Activated CD4-positive, alpha-beta T cell treated with anti-CD3 and anti-CD28 coated beads, Interleukin-2, amount 50 U/mL, for 16 hours (primary cell): ENCODE data around the gene SLC26A8.
"Not testable (repeated sequence)": the region's sequence is repeated elsewhere in the genome, so short reads cannot be mapped to it uniquely, and the experiment has no call there.

Experiments
- DNase-seq: peaks from one replicate; pipeline ENCODE4 v3.0.0-alpha.2; 2020

The SLC26A8 gene

DNA sequence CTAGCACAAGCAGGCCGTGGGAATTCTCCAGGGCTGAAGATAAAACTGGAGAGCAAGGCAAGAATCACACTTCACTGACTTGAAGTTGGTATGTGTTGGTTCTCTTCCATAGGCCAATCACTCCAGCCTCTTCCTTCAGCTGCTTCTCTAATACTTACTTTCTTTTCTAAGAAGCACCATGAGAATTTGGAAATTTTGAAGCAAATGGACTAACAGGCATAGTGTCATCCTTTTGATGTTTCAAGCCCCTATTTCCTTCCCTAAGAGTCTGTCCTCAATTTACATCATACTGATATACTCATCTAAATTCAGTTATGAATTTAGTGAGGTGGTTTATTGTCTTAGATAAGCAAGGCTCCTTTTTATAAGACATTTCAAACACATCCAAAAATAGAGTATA, 24.0 kb downstream of the SLC26A8 start:
- DNase-seq, result no peak

- DNase-seq, result no peak
These were observed 31.3 kb downstream of the SLC26A8 start for GRCh38 chr6:35993150-35993549.

- not testable (repeated sequence) for DNase-seq
These were observed 36.4 kb downstream of the SLC26A8 start for GRCh38 chr6:35988047-35988446.

DNA sequence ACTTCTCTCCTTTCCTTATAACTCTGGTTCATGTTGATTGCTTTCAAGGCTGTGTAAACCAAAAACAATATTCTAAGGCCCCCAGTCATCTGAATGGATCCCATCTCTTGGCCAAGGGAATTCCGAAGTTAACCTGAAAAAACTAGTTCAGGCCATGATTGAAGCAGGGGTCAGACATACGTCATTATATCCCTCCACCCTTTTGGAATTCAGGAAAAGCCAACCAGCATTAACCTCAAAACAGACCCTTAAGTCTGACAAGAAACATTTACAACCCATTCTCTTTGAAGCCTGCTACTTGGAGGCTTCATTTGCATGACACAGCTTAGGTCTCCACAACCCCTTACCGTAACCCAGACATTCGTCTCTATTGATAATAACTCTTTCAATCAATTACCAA, 39.7 kb downstream of the SLC26A8 start:
- DNase-seq, result no peak

GRCh38 chr6:35980991-35981645, 43.3 kb downstream of the SLC26A8 start:
- DNase-seq, result no peak

- not testable (repeated sequence) for DNase-seq
These were observed 44.3 kb downstream of the SLC26A8 start for GRCh38 chr6:35980126-35980525.

GRCh38 chr6:35977308-35977707, 47.1 kb downstream of the SLC26A8 start:
- DNase-seq, result no peak

DNA sequence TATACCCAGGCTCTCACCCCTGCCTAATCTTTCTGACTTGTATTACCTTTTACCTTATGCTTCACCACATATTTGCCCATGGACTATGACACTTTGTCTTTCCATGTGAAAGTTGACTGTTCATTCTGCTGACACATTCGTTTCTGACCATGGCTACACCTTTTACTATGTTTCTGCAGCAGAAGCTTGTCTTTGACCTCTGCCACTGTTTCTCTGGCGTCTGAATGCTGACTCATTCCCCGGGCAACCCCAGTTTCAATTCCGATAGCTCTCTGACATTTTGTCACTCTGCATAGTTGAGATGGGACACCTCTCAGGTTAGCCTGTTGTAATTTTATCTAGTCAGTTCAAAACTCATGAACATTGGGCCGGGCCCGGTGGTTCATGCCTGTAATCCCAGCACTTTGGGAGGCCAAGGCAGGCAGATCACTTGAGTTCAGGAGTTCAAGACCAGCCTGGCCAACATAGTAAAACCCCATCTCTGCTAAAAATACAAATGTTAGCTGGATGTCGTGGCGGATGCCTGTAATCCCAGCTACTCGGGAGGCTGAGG, 50.7 kb downstream of the SLC26A8 start:
- peak; percentile 87 for DNase-seq

GRCh38 chr6:35972471-35973367, 51.7 kb downstream of the SLC26A8 start:
- no peak for DNase-seq

DNA sequence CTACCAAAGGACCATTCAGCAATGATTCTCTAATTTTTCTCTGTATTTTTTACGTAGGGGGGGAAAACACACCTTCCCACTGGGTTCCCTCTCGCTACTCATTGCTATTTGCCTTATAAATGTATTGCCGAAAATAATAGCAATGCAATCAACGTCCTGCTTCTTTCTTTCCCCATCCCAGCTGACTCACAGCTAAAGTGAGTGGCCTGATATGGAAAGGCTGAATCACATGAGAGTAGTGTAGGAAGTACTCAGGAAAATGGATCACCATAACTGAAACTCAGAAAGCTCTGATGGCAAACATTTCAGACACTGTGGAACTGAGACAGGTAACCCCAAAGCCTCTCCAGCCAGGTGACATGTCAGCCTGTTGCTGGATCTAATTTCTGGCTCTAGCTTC, 54.3 kb downstream of the SLC26A8 start:
- DNase-seq, result no peak

DNA sequence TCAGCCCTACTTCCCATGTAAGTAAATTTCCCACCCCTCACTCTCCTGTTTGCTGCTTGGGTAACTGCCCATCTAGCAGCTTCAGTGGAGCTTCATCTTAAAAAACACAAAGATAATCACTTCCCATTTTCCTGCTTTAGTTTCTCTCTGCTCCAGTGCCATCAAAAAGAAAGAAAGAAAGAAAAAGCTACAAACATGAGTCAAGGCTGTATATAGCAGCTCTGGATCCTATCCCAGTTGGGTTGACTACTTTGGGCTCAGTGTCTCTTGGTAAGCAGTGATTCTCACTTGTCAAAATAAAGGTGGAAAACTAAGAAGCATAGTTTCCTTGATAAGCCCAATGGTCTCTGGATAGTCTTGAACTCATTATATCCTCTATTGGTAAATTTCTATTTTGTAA, 54.8 kb downstream of the SLC26A8 start:
- DNase-seq, result no peak

DNA sequence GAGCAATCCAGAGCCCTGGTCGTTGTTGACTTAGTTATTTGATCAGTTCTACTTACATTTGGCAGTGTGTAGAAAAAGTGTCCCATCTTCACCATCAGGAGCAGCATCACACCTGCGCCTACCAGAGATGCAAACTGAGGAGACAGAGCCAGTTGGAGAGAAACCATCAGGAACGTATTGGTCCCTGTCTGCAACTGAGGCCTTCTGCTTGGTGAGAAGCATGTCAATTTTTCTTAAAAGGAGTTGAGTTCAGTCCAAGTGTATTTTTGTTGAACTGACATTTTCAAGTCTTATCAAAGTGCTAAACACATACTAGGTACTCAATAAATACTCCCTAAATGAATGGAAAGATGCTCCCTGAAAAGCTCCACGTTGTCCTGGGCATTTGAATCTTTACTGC, 55.6 kb downstream of the SLC26A8 start:
- no peak for DNase-seq

DNA sequence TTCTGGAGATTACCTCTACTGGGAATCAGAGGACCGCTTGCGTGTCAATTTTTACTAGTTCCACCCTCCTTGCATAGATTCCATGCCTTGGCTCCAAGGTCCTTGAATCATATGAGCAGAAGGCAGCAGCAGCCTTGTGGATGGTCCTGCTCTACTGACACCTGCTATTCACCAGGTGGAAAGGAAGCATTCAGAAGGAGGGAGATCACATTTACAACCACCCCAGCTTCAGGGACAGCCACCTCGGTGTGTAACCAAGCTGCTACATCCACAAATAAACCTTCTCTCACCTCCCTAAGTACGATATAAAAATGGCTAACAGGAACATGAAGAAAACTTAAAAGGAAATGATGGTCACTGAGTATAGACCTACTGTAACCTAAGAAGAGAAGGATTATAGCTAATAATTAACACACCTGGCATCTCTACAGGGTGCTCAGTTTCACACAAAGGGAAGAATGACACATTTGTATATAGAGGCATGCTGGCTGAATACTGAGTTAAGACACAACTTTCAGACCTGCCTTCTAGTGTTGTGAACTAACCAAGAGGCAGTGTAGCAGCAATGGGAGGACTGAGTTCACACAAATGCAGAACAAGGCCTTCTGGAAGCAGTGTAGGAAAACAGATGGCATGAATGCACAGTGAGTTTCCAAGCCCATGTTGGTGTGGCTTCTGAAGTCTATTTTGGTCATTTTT, 57.2 kb downstream of the SLC26A8 start:
- no peak for DNase-seq

DNA sequence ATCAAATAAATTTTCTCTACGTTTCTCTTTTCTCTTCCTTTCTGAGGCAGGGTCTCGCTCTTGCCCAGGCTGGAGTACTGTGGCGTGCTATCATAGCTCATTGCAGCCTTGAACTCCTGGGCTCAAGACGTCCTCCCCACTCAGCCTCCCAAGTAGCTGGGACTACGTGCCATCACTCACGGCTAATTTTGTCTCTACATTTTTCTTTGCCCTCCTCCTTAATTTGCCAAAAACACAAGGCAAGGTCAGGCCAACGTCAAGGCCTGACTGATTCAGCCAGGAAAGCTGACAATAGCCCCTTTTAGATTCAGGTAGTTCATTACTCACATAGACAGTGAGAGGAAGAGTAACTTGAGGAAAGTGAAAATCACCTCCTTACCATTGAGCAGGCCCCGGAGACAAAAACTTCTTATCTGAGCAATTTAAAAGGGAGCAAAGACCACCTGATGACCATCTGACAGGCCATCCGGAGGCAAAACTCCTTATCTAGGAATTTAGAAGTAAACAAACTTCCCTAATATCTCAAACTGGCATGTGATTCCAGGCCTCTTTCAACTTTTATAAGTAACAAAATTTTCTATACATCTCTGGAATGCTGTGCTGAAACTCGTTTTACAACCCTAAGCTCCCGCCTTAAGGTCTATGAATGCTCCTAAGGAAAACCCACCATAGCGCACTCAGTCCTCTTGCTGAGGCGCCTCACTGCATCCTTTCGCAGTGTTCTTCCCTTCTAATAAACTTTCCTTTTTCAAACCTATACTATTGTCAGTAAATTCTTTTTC, 61.5 kb downstream of the SLC26A8 start:
- no peak for DNase-seq

DNA sequence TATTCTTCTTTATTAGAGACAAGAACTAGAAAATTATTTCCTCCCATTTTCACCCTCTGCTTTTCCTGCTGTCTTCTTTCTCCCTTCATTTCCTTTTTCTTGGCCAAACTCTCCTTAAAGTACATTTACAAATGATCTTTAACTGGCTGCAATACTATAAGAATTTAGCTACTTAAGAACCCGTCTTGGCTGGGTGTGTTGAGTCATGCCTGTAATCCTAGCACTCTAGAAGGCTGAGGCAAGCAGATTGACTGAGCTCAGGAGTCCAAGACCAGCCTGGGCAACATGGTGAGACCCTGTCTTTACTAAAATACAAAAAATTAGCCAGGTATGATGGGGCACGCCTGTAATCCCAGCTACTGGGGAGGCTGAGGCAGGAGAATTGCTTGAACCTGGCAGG, 64.3 kb downstream of the SLC26A8 start:
- DNase-seq, result no peak

GRCh38 chr6:35955970-35956369, 68.5 kb downstream of the SLC26A8 start:
- no peak for DNase-seq

- no peak for DNase-seq
These were observed 68.9 kb downstream of the SLC26A8 start for GRCh38 chr6:35955521-35955920.

DNA sequence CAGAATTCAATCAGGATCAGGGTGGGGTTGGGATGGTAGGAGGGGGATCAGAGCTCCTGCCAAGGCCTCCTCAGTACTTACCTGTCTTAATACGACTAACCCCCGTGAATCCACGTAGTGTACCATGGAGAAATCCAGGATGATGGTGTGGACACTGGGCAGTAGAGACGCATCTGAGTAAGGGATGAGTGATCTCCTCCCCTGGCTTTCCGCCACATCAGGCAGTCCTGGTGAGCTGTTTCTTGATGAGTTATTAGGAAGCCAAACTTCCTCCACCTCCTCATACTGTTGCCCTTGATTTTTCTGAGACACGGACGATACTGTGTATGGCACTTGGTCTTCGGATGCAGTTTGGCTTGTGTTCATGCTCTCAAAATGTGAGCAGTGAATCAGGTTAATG, 69.4 kb downstream of the SLC26A8 start:
- no peak for DNase-seq

DNA sequence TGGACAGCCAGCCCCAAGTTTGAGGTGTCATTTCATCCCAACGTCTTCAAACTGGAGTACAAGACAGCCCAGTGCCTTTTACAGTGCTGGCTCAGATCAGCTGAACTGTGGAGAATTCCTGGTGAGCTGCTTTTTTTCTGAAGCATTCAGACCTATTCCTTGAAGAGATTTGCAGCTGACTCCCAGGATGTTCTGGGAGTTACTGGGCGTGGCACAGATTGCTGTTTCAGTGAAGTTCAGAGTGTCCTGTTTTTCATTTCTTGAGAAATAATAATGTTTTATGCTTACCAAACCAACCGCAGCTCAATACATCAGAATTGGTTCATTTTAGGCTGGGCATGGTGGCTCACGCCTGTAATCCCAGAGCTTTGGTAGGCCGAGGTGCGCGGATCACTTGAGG, 70.1 kb downstream of the SLC26A8 start:
- DNase-seq, result no peak

DNA sequence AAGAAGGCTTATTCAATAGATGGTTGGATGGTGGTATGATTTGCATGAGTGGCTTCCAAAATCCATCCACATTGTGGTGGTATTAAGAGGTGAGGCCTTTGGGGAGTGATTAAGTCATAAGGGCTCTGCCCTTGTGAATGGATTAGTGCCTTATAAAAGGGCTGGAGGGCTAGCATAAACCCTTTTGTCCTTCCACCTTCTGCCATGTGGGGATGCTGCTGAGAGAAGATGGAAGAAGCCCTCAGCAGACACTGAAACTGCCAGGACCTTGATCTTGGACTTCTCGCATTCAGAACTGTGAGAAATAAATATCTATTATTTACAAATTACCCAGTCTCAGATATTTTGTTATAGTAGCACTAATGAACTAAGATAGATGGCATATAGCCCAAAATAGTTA, 75.7 kb downstream of the SLC26A8 start:
- peak; percentile 21 for DNase-seq

GRCh38 chr6:35945650-35946025, 78.8 kb downstream of the SLC26A8 start:
- DNase-seq, result no peak

DNA sequence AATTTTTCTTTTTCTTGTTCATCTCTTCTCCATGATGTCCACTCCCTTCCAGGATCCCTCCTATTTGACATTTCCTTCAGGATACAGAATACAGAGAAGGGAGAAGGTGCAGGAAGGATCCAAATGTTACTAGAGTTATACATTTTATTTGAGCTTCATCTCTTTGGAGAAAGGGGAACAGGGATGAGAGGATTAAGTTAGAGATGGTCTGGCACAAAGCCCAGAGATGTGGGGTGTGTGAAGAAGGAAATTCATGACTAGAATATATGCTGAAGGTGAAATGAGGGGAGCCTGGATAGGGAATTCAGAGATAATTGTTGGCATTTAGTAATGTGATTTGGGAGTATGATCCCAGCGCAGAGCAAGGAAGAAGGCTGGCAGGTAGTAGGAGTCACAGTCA, 81.1 kb downstream of the SLC26A8 start:
- DNase-seq, result no peak

DNA sequence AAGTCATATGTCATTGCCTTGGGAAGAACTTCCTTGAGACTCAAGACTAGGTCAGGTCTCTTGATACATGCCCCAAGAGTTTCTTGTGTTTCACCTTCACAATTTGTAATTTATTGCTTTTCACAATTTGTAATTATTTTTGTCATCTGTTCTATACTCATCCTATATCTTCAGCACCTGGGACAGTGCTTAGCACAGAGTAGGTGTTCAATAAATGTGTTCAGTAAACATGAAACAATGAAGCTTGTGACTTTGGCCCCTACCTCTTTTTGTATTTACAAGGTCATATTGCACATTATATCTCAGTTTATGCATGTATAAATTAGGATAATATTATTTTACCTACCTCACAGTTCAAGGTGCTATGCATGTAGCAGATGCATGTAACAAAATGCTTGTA, 82.1 kb downstream of the SLC26A8 start:
- DNase-seq, result no peak
